Right renal cortex interstitium (tissue), 3 donors: ENCODE results near the gene PCDHA4. TPM values are rescaled to one million over a fixed set of nuclear protein-coding genes. Genes with fewer than 3 reads are reported as not detected.
"Not testable (repeated sequence)": the region's sequence is repeated elsewhere in the genome, so short reads cannot be mapped to it uniquely, and the experiment has no call there.

Source experiments
- DNase-seq, 3 donors: peaks; one replicate each; pipeline ENCODE4 v3.0.0-alpha.2; 2013; ENCODE audit warnings: low read depth in 3 of 3, low spot score in 2 of 3
- polyA plus RNA-seq, 3 donors: library from polyadenylated mRNA; unstranded; fragments of 120-200 nt; gene quantifications; one replicate each; pipeline ENCODE4 v1.2.1, GENCODE V29; 2013; ENCODE audit not compliant: insufficient read length in 3 of 3

PCDHA4 gene
- polyA plus RNA-seq: 1 to 10 TPM in 2 of 3 donors, under 1 TPM in 1; 0.86 to 1.3 (median 1.3) TPM

GRCh38 chr5:140806834-140807775, at the start of gene PCDHA4:
TSS of gene PCDHA4 (plus strand) at chr5:140807068.
- no peak for DNase-seq

DNA sequence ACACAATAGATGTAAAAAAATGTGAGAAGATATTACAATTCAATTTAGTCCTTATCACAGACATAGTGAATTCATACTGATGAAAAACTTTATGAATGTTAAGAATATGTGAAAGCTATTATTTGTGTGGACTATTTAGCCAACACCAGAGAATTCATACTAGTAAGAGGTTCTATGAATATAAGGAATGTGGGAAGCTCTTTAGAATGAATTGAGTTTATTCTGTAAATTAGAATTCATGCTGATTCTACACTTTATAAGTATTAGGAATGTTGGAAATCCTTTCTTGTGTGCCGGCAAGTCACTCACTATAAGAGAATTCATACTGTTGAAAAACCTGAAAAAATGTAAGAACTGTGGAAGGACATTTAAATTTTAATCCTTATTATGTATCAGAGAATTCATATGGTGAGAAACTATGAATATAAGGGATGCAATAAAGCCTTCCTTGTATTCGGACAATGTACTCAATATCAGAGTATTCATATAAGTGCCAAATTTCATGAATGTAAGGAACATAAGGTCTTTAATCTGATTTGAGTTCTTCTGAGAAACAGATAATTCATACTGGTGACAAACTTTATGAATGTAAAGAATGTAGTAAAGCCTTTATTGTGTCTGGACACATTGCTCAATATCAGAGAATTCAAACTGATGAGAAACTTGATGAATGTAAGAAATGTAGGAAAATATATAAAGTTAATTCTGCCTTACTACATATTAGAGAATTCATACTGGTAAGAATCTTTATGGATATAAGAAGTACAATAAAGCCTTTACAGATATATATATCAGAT, 42.5 kb upstream of the PCDHA4 start:
- no peak for DNase-seq

DNA sequence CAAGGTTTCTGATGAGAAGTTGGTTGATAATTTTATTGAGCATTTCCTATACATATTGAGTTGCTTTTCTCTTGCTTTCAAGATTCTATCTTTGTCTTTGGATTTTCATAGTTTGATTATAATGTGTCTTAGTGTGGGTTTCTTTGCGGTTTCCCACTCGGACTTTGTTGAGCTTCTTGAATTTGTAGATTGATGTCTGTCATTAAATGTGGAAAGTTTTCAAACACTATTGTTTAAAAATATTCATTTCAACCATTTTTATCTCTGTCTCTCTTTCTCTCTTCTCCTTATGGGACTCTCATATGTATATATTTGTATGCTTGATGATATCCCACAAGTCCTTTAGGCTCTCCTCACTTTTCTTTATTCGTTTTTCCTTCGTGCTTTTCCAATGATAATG, 39.4 kb upstream of the PCDHA4 start:
- no peak for DNase-seq

DNA sequence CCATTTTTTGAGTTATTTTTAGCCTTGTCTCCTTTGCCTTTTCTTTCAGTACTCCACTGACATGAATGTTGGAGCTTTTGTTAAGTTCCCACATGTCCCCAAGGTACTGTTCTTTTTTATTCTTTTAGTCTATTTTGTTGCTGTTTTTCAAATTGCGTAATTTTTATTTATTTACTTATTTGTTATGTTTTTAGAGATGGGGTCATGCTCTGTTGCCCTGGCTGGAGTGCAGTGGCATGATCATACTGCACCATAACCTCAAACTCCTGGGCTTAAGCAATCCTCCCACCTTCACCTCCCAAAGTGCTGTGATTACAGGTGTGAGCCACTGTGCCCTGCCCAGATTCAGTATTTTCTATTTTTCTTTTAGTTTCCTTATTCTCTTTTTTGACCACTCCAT, 26.4 kb upstream of the PCDHA4 start:
- DNase-seq: no peak

DNA sequence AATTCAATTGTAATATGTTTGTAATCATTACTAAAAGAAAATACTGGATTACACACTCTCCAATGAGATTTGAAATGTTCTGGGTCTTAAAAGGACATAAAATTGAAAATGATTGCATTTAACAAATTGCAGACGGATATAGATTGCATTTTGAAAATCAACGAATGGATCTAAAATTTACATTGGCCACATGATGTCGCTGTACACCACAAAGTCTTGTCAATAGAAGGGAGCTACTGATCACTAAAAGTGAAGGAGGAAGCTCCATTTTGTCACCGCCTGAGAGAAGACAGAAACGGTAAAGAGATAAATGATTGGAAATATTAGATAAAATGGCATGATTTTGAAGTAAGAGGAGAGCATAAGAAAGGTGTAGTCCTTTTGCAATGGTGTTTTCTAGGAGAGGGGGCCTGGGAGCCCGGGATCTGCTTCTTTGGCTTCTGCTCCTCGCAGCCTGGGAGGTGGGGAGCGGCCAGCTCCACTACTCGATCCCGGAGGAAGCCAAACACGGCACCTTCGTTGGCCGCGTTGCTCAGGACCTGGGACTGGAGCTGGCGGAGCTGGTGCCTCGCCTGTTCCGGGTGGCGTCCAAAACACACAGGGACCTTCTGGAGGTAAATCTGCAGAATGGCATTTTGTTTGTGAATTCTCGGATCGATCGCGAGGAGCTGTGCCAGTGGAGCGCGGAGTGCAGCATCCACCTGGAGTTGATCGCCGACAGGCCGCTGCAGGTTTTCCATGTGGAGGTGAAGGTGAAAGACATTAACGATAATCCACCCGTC, 20.8 kb upstream of the PCDHA4 start, which contains the start of gene PCDHA1:
Gene PCDHA1 (plus strand): TSS at position 236 of the 782 bp plus-strand sequence.
- no peak for DNase-seq

- DNase-seq: not testable (repeated sequence)
Measured at GRCh38 chr5:140787422-140787821, 19.4 kb upstream of the PCDHA4 start.

DNA sequence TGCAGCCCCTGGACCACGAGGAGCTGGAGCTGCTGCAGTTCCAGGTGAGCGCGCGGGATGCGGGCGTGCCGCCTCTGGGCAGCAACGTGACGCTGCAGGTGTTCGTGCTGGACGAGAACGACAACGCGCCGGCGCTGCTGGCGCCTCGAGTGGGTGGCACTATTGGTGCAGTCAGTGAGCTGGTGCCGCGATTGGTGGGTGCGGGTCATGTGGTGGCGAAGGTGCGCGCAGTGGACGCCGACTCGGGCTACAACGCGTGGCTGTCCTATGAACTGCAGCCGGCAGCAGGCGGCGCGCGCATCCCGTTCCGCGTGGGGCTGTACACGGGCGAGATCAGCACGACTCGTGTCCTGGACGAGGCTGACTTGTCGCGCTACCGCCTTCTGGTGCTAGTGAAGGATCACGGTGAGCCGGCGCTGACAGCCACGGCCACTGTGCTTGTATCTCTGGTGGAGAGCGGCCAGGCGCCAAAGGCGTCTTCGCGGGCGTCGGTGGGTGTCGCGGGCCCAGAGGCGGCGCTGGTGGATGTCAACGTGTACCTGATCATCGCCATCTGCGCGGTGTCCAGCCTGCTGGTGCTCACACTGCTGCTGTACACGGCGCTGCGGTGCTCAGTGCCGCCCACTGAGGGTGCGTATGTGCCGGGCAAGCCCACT, 18.9 kb upstream of the PCDHA4 start:
- DNase-seq: not testable (repeated sequence)

- no peak for DNase-seq
Measured at GRCh38 chr5:140791089-140791488, 15.8 kb upstream of the PCDHA4 start.

DNA sequence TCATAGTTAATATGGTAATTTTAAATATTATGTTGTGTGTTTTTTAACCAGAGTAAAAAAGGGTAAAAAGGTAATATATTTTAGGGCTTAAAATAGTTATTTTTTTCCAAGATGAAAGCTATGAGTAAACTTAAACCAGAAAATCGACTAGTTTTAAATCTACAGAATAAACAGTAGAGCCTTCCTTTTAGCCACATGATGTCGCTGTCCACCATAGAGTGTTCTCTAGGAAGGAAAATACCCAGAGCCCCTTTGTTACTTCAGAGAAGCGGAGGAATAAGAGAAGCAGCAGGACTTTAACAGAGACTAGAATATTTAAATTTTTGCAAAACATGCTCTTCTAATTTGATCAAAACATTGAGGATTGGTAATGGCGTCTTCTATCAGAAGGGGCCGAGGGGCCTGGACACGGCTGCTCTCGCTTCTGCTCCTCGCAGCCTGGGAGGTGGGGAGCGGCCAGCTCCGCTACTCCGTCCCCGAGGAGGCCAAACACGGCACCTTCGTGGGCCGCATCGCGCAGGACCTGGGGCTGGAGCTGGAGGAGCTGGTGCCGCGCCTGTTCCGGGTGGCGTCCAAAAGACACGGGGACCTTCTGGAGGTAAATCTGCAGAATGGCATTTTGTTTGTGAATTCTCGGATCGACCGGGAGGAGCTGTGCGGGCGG, 12.1 kb upstream of the PCDHA4 start, which contains the start of gene PCDHA2:
Gene PCDHA2 (plus strand): TSS at position 258 of the 664 bp plus-strand sequence.
- no peak for DNase-seq

DNA sequence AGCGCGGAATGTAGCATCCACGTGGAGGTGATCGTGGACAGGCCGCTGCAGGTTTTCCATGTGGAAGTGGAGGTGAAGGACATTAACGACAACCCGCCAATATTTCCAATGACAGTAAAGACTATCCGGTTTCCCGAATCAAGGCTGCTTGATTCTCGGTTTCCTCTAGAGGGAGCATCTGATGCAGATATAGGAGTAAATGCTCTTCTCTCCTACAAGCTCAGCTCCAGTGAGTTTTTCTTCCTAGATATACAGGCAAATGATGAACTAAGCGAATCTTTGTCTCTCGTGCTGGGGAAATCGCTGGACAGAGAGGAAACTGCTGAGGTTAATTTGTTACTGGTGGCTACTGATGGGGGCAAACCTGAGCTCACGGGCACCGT, 11.6 kb upstream of the PCDHA4 start:
- DNase-seq: no peak

- not testable (repeated sequence) for DNase-seq
Measured at GRCh38 chr5:140796072-140796717, 10.7 kb upstream of the PCDHA4 start.

DNA sequence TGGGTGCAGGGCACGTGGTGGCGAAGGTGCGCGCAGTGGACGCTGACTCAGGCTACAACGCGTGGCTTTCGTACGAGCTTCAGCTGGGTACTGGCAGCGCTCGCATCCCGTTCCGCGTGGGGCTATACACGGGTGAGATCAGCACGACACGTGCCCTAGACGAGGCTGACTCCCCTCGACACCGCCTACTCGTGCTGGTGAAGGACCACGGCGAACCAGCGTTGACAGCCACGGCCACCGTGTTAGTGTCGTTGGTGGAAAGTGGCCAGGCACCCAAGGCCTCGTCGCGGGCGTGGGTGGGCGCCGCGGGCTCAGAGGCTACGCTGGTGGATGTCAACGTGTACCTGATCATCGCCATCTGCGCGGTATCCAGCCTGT, 10.2 kb upstream of the PCDHA4 start:
- DNase-seq: no peak

- DNase-seq: no peak
Measured at GRCh38 chr5:140800816-140801493, 5.9 kb upstream of the PCDHA4 start, which contains the start of gene PCDHA3. TSS of gene PCDHA3 (plus strand) at chr5:140801057.

DNA sequence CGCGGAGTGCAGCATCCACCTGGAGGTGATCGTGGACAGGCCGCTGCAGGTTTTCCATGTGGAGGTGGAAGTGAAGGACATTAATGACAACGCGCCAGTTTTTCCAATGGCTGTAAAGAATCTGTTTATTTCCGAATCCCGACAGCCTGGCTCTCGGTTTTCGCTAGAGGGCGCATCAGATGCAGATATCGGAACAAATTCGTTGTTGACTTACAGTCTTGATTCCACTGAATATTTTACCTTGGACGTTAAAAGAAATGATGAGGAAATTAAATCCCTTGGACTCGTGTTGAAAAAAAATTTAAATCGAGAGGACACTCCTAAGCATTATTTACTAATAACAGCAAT, 5.4 kb upstream of the PCDHA4 start:
- no peak for DNase-seq

- not testable (repeated sequence) for DNase-seq
Measured at GRCh38 chr5:140802381-140802780, 4.5 kb upstream of the PCDHA4 start.

DNA sequence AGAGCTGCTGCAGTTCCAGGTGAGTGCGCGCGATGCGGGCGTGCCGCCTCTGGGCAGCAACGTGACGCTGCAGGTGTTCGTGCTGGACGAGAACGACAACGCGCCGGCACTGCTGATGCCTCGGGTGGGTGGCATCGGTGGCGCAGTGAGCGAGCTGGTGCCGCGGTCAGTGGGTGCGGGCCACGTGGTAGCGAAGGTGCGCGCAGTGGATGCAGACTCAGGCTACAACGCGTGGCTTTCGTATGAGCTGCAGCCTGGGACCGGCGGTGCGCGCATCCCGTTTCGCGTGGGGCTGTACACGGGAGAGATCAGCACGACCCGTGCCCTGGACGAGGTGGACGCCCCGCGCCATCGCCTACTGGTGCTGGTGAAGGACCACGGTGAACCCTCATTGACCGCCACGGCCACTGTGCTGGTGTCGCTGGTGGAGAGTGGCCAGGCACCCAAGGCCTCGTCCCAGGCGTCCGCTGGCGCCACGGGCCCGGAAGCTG, 4.0 kb upstream of the PCDHA4 start:
- DNase-seq: no peak

DNA sequence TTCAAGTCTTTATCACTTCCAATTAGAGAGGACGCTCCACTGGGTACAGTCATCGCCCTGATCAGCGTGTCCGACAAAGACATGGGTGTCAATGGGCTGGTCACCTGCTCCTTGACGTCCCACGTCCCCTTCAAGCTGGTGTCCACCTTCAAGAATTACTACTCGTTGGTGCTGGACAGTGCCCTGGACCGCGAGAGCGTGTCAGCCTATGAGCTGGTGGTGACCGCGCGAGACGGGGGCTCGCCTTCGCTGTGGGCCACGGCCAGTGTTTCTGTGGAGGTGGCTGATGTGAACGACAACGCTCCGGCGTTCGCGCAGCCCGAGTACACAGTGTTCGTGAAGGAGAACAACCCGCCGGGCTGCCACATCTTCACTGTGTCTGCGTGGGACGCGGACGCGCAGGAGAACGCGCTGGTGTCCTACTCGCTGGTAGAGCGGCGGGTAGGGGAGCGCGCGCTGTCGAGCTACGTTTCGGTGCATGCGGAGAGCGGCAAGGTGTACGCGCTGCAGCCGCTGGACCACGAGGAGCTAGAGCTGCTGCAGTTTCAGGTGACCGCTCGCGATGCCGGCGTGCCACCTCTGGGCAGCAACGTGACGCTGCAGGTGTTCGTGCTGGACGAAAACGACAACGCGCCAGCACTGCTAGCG, 1.5 kb downstream of the PCDHA4 start:
- DNase-seq: not testable (repeated sequence)

- no peak for DNase-seq
Measured at GRCh38 chr5:140808889-140809291, 2.0 kb downstream of the PCDHA4 start.
